GM23338 (cell line): Measurements from ENCODE around the gene HMGCS2. TPM values are rescaled to one million over a fixed set of nuclear protein-coding genes. Genes with fewer than 3 reads are reported as not detected.

Source experiments
- ATAC-seq: fragments of 200-7000 bp; cut with Tn5 transposase; 3 replicates; pipeline ENCODE4 v1.9.1; 2020
- DNase-seq: peaks from one replicate; pipeline ENCODE4 v3.0.0-alpha.2; 2015; ENCODE audit warnings: low spot score
- H2AFZ ChIP-seq: fragments of 200-600 bp; sonication (generic); 2 replicates; pipeline ENCODE4 v1.8.0; 2016; ENCODE audit warnings: antibody characterized with exemption, mild to moderate bottlenecking, moderate library complexity
- H3F3A ChIP-seq: fragments of 200-600 bp; sonication (generic); replicated peaks from 2 replicates; pipeline ENCODE4 v1.8.0; 2017; ENCODE audit warnings: antibody characterized with exemption, mixed run types, low read depth
- H3K27ac ChIP-seq: fragments of 200-600 bp; sonication (generic); 2 replicates; pipeline ENCODE4 v1.6.1; 2016; ENCODE audit warnings: low read depth
- H3K27me3 ChIP-seq: fragments of 200-600 bp; sonication (generic); 2 replicates; pipeline ENCODE4 v1.8.0; 2016; ENCODE audit warnings: mild to moderate bottlenecking, mixed run types, moderate library complexity; ENCODE audit not compliant: insufficient read depth
- H3K36me3 ChIP-seq: fragments of 200-600 bp; sonication (generic); 2 replicates; pipeline ENCODE4 v1.8.0; 2016; ENCODE audit warnings: mild to moderate bottlenecking; ENCODE audit not compliant: insufficient read depth
- H3K4me1 ChIP-seq: fragments of 200-600 bp; sonication (generic); 2 replicates; pipeline ENCODE4 v1.8.0; 2016; ENCODE audit warnings: mild to moderate bottlenecking, moderate library complexity; ENCODE audit not compliant: insufficient read depth
- H3K4me2 ChIP-seq: fragments of 200-600 bp; sonication (generic); 2 replicates; pipeline ENCODE4 v1.7.1; 2017; ENCODE audit warnings: mixed run types
- H3K4me3 ChIP-seq: fragments of 200-600 bp; sonication (generic); 2 replicates; pipeline ENCODE4 v1.6.1; 2016; ENCODE audit warnings: mixed run types
- H3K79me2 ChIP-seq: fragments of 200-600 bp; sonication (generic); replicated peaks from 2 replicates; pipeline ENCODE4 v1.8.0; 2017; ENCODE audit warnings: mild to moderate bottlenecking; ENCODE audit not compliant: insufficient read depth
- H3K9me2 ChIP-seq: fragments of 200-600 bp; sonication (generic); 2 replicates; pipeline ENCODE4 v1.8.0; 2017; ENCODE audit not compliant: insufficient read depth
- H4K20me1 ChIP-seq: fragments of 200-600 bp; sonication (generic); replicated peaks from 2 replicates; pipeline ENCODE4 v1.8.0; 2017; ENCODE audit warnings: mild to moderate bottlenecking; ENCODE audit not compliant: insufficient read depth
- H3K27ac Mint-ChIP-seq: 2 replicates; pipeline ENCODE4 v1.8.0; 2020; ENCODE audit warnings: inconsistent platforms, mild to moderate bottlenecking, moderate library complexity, mixed read lengths
- H3K27me3 Mint-ChIP-seq: 3 replicates; pipeline ENCODE4 v1.8.0; 2022; ENCODE audit warnings: low read depth, mild to moderate bottlenecking, moderate library complexity, mixed read lengths, inconsistent platforms; ENCODE audit not compliant: insufficient read depth, poor library complexity
- H3K36me3 Mint-ChIP-seq: 3 replicates; pipeline ENCODE4 v1.8.0; 2021; ENCODE audit warnings: low read depth, mild to moderate bottlenecking, inconsistent platforms, moderate library complexity, mixed read lengths
- H3K4me1 Mint-ChIP-seq: 3 replicates; pipeline ENCODE4 v1.8.0; 2020; ENCODE audit warnings: mild to moderate bottlenecking, inconsistent platforms, mixed read lengths
- H3K4me3 Mint-ChIP-seq: 3 replicates; pipeline ENCODE4 v1.8.0; 2021; ENCODE audit warnings: moderate library complexity, mild to moderate bottlenecking, inconsistent platforms, mixed read lengths
- H3K9me3 Mint-ChIP-seq: 3 replicates; pipeline ENCODE4 v1.8.0; 2020; ENCODE audit warnings: moderate library complexity, mild to moderate bottlenecking, inconsistent platforms, mixed read lengths
- CREB1 ChIP-seq: fragments of 250-450 bp; sonication (Bioruptor Pico); IDR thresholded peaks from 2 replicates; pipeline ENCODE4 v1.5.0; 2020; ENCODE audit warnings: low read depth, mild to moderate bottlenecking, moderate library complexity
- ETS1 ChIP-seq: IDR thresholded peaks from 2 replicates; pipeline ENCODE4 v1.6.1; 2016; ENCODE audit warnings: antibody characterized with exemption
- EZH2phosphoT487 ChIP-seq: fragments of 200-600 bp; sonication (generic); IDR thresholded peaks from one replicate; pipeline ENCODE4 v1.8.1; 2018; ENCODE audit warnings: antibody characterized with exemption; ENCODE audit not compliant: unreplicated experiment
- JUNB ChIP-seq: IDR thresholded peaks from one replicate; pipeline ENCODE4 v1.6.1; 2016; ENCODE audit warnings: antibody characterized with exemption; ENCODE audit not compliant: unreplicated experiment
- POLR2AphosphoS5 ChIP-seq: IDR thresholded peaks from 2 replicates; pipeline ENCODE4 v1.6.1; 2016; ENCODE audit warnings: antibody characterized with exemption, low read depth
- REST ChIP-seq: IDR thresholded peaks from one replicate; pipeline ENCODE4 v1.6.1; 2018; ENCODE audit warnings: antibody characterized with exemption; ENCODE audit not compliant: unreplicated experiment
- STAT1 ChIP-seq: IDR thresholded peaks from one replicate; pipeline ENCODE4 v1.6.1; 2016; ENCODE audit warnings: antibody characterized with exemption; ENCODE audit not compliant: unreplicated experiment
- ZNF114 ChIP-seq: fragments of 250-450 bp; sonication (Bioruptor Pico); IDR thresholded peaks from 2 replicates; pipeline ENCODE4 v1.5.0; 2020; ENCODE audit warnings: mild to moderate bottlenecking, moderate library complexity
- ZNF331 ChIP-seq: fragments of 250-450 bp; sonication (Bioruptor Pico); IDR thresholded peaks from 2 replicates; pipeline ENCODE4 v1.5.0; 2020; ENCODE audit warnings: low read depth, mild to moderate bottlenecking, moderate library complexity
- ZNF462 ChIP-seq: fragments of 250-450 bp; sonication (Bioruptor Pico); IDR thresholded peaks from 2 replicates; pipeline ENCODE4 v1.5.0; 2020; ENCODE audit warnings: mild to moderate bottlenecking, moderate library complexity
- polyA plus RNA-seq: library from polyadenylated mRNA; unstranded; fragments of >200 nt; fragmentation: Nextera tagmentation; extraction: Ambion mirVana; gene quantifications from 2 replicates; pipeline ENCODE4 v1.2.1, GENCODE V29; 2016
- total RNA-seq: library from RNA; depleted of rRNA; stranded (reverse); fragments of >200 nt; shearing (Covaris generic); gene quantifications from 2 replicates; pipeline ENCODE4 v1.2.3, GENCODE V29; 2014

HMGCS2 gene
- total and polyA plus RNA-seq, 2 experiments from 2014 or later = not detected

GRCh38 chr1:119790451-119791198 lies 21.9 kb upstream of the HMGCS2 start (continued):
- TF ChIP-seq REST (no peak), ETS1 (no peak), STAT1 (no peak), JUNB (no peak), ZNF331 (CRISPR knock-in tag) (no peak)

DNA sequence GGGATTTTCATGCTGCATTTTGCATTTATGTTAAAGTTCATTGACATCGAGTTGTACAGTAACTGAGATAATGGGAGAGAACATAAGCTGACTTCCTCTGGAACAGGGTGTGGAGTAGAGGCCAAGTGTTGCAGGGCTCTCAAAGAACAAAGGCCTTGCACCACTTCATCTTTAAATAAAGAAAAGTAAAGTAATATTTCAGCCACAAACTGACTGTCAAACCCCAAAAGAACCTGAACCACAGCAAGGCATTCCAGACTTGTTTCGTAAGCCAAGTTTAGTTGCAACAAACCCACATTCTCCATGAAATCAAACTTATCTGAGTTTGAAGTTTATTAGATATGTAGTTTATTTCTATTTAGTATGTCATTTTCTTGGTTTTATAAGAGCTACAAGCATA lies 19.1 kb upstream of the HMGCS2 start:
- Mint-ChIP-seq H3K27me3 (no peaks in the 10 kb centered on the region), H3K4me1 (peaks cover 5% of the 10 kb centered on the region; the same call in 2 of the 3 replicates), H3K9me3 (no peaks in the 10 kb centered on the region), H3K4me3 (no peak overlapping the region), H3K27ac (no peak overlapping the region), H3K36me3 (no peaks in the 10 kb centered on the region)
- H3K79me2 ChIP-seq = no peaks in the 10 kb centered on the region
- H2AFZ ChIP-seq = no peak overlapping the region
- H3K4me3 ChIP-seq = no peak overlapping the region
- H3K27me3 ChIP-seq = no peaks in the 10 kb centered on the region
- no peaks in the 10 kb centered on the region for H3K36me3 ChIP-seq
- H4K20me1 ChIP-seq = no peaks in the 10 kb centered on the region
- no peak for ATAC-seq
- no peak overlapping the region for H3K27ac ChIP-seq
- no peaks in the 10 kb centered on the region for H3K4me1 ChIP-seq
- no peak for DNase-seq
- no peak overlapping the region for H3K4me2 ChIP-seq
- no peaks in the 10 kb centered on the region for H3K9me2 ChIP-seq
- H3F3A ChIP-seq = no peaks in the 10 kb centered on the region
- TF ChIP-seq ZNF331 (CRISPR knock-in tag) (no peak), POLR2AphosphoS5 (no peak), ETS1 (no peak), ZNF462 (CRISPR knock-in tag) (no peak), EZH2phosphoT487 (no peak), CREB1 (no peak), JUNB (no peak), ZNF114 (CRISPR knock-in tag) (no peak)
